Activated effector memory CD4-positive, alpha-beta T cell treated with anti-CD3 and anti-CD28 coated beads, Interleukin-2, amount 50 U/mL, for 16 hours (primary cell): ENCODE data around the gene DUS3L.

Experiments
- DNase-seq: peaks from one replicate; pipeline ENCODE4 v3.0.0-alpha.2; 2020

Gene DUS3L

DNA sequence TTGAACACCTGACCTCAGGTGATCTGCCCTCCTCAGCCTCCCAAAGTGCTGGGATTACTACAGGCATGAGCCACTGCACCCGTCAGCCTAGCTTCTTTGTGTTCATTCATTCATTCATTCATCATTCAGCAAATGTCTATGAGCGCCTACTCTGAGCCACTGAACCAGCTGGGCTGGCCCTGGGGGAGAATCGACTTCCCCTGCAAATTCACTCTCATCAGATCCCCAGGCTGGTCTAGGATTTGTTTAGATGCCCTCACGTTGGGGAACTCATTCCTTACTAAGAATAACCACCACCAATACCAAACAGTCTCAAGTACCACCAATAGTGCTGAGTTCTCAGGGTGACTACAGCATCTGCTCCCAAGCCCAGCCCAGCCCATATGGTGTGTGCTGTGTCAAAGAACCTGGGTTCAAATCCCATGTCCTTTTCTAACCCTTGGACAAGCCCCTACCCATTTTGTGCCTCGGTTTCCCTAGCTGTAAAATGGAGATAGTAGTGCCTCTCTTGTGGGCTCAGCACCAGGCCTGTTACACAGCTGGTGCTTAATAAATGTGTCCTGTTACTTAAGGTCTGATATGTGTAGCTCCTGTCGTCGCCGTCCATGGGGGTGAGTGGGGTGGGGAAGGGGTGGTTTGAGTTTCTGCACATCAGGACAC lies 30.7 kb upstream of the DUS3L start:
- DNase-seq = no peak

DNA sequence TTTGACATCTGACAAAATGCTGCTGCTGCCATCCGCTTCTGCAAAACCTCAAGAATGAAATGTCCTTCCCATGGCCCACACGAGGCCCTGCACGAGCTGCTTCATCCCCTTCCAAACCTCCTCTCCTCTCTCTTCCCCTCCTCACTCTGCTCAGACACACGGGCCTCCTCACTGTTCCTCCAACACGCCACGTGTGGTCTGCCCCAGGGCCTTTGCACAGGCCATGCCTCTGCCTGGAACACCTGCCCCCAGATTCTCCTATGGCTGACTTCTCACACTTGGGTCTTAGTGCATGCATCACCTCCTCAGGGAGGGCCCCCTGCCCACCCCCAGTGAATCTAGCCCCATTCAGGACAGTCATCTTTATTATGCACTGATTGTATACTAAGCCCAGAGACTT lies 29.8 kb upstream of the DUS3L start:
- DNase-seq = no peak

DNA sequence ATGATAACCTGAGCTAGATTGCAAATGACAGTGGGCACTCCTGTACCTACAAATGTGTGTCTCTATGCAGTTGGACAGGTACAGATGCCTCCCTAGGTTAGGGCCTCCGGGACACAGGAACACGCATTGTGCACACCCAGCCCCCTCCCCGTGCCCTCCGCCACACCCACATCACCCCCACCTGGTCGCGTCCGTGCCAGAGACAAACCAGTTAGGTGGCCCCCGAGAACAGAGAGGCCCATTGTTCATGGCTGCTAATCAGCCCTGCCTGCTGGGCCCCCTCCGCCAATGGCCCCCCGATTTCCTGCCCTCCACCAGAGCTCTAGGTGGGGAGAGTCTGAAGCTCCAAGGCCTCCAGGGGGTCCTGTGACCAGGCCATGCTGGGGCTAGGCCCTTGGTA lies 27.6 kb upstream of the DUS3L start:
- no peak for DNase-seq

DNA sequence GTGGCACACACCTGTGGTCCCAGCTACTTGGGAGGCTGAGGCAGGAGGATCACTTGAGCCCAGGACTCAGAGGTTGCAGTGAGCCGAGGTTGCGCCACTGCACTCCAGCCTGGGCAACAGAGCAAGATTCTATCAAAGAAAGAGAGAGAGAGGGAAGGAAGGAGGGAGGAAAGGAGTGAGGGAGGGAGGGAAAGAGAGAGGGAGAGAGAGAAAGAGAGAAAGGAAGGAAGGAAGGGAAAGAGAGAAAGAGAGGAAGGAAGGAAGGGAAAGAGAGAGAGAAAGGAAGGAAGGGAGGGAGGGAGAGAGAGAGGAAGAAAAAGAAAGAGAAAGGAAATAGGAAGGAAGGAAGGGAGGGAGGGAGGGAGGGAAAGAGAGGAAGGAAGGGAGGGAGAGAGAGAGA lies 26.3 kb upstream of the DUS3L start:
- no peak for DNase-seq

DNA sequence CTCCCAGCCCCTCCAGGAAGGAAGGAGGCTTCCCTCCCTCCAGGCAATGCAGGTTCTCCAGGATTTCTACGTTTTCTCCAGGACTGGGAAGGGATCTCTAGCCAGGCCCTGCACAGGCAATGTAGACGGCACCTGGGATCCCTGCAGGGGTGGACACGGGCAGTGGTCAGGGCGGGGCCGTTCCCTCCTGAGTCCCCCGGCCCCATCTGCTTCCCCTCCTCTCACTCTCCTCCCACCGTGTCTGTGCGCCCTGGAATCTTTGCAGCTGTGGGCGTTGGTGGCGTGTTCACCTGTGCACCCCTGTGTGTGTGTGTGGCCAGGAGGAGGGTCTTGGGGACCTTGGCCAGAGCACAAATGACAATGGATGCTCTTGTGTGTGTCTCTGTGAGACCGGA lies 23.9 kb upstream of the DUS3L start:
- DNase-seq = no peak

DNA sequence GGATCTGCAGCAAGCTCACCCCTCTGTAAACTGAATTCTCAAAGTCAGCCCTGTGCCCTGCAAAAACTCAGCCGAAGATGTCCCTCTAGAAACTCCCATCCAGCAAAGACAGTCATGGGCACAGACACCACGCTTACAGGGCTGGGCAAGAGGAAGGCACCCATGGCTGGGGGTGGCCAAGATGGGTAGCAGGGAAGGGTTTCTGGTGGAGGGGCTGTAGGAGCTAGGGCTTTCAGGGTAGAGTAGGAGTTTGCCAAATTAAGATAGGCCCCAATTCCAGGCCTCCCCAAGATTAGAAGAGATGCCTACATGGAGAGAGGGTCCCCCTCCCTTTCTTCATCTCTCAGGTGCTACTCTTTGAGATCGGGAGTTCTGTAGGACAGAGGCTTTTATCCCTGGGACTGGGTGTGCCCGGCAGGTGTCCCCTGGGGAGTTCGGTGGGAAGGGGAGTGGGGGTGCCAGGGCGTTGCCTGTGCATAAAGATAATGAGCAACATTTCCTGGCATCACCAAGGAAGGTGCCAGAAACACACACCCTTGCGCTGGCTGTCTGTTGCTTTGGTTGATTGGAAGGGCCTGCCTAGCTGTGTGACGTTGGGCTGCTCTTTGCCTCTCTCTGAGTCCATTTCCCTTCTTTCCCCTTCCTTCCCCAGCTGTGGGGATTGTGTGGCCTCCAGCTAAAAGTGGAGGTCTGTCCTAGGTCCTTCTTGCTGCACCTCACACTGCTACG lies 23.3 kb upstream of the DUS3L start:
- no peak for DNase-seq

DNA sequence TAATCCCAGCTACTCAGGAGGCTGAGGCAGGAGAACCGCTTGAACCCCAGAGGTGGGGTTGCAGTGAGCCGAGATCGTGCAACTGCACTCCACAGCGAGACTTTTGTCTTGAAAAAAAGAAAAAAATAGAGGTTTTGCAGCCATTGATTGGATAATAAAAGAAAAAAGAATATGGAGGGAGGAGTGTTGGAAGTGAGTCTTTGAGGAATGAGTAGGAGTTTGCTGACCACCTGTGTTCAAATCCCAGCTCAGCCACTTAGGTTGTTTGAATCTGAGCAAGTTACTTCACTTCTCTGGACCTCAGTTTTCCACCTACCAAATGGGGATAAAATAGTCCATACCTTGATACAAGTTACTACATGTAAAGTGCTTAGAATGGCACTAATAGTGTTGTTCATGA lies 20.2 kb upstream of the DUS3L start:
- DNase-seq = no peak

DNA sequence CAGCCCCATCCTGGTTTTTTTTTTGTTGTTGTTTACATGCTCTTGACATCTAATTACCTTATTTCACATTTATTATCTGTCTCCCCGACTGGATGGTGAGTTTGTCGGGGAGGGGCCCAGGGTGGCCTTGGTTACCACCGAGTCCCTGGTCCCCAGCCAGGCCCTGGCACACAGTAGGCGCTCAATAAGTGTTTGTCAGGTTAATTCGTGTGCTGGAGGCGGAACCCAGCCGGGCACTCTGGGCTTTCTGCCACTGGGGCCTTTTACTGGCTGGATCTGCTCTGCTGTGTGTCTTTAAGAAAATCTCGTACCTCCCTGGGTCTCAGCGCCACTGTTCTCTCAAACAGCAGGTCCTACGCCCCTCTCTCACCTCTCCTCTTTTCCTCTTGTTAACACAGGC lies 18.5 kb upstream of the DUS3L start:
- DNase-seq = no peak

DNA sequence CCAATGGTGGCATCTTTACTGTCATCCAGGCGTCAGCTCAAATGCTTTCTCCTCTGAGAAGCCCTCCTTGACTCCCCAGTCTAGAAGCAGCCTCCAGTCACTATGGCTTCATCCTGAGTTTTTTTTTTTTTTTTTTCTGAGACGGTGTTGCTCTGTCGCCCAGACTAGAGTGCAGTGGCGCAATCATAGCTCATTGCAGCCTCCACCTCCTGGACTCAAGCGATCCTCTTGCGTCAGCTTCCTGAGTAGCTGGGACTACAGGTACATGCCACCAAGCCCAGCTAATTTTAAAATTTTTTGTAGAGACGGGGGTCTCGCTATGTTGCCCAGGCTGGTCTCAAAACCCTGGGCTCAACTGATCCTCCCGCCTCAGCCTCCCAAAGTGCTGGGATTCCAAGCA lies 18.1 kb upstream of the DUS3L start:
- DNase-seq = no peak

DNA sequence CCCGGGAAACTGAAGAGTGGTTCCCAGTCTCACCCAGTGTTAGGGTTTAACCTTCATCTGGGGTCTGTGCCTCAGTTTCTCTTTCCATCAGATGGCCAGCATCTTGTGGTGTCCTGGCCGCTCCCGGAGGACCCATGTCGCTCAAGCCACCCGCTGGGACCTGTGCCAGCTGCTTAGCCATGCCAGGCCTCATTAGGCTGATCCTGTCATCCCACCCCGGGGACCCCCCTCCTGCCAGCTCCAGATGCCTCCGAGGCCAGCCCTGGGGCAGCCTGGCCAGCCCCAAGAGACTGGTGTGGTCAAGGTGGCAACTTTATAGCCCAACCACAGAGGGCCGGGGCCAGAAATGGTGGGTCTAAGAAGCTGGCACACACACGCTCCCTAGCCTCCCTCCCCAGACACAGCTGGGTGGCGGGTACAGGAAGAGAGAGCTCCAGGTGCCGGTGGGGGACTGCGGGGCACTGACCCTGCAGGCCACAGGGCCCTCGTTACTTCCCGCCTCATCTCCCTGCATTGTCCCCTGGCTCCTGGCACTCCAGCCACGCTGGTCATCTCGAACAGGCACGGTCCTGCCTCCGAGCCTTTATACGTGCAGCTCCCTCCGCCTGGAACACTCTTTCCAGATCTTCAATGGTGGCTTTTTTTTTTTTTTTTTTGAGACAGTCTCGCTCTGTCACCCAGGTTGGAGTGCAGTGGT lies 17.3 kb upstream of the DUS3L start:
- no peak for DNase-seq

DNA sequence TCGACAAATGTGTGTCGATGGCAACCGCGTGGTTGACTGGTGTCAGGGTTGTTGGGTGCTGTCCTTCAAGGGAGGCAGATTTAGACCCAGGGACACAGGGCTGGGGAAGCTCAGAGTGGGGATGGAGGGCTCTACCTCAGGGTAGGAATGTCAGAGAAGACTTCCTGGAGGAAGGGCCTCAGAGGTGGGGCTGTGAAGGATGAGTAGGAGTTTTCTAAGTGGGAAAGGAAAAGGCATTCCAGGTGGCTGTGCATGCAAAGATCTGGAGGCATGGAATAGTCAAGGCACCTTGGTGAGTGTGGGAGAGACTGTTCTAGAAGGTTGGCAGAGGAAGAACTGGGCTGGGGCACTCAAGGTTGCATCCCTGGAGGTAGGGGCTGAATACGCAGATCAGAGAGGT lies 15.9 kb upstream of the DUS3L start:
- no peak for DNase-seq

DNA sequence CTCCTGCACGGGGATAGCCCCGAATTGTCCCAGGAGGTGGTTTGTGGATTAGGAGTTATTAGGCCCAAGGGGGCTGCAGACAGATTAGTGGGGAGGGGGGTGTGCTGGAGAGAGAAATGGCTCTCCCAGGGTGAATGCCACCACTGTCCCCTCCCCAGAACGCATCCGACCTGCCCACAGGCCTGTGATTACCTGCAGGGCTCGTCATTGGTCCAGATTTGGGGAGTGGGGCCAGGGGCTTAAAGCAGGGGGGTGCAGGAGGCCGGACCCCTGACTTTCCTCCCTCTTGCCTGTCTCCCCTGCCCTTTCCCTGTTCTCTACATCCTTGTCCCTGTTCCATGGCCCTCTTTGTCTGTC lies 15.1 kb upstream of the DUS3L start:
- no peak for DNase-seq

DNA sequence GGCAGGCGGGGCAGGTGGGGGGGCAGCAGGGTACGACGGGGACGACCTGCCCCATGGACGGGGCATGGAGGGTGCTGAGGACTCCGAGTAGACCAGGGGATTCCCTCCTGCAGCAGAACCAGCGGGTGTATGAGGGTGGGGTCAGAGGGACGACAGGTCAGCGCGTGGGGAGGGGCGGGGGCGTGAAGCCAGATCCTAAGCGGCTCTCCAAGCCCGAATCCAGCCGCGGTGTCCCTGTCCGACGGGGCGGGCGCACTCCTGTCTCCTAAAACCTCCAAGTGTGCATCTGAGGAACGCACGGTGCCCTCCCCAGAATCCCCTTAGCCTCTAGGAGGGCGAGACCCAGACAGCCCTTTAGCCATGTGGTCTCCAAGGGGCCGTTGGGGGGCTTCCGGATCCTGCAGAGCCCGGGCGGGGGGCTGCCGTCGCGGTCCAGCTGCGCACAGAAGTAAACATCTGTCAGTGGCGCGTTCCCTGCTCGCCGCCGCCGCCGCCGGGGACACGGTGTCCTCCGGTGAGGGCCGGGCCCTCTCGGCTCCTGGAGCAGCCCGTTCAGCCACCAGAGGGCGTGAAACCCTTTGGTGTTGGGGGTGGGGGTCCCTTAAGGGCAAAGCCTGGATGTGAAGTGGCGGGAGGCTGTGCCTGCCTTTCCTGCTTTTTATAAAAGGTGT lies 14.6 kb upstream of the DUS3L start:
- peak; percentile 86 for DNase-seq

DNA sequence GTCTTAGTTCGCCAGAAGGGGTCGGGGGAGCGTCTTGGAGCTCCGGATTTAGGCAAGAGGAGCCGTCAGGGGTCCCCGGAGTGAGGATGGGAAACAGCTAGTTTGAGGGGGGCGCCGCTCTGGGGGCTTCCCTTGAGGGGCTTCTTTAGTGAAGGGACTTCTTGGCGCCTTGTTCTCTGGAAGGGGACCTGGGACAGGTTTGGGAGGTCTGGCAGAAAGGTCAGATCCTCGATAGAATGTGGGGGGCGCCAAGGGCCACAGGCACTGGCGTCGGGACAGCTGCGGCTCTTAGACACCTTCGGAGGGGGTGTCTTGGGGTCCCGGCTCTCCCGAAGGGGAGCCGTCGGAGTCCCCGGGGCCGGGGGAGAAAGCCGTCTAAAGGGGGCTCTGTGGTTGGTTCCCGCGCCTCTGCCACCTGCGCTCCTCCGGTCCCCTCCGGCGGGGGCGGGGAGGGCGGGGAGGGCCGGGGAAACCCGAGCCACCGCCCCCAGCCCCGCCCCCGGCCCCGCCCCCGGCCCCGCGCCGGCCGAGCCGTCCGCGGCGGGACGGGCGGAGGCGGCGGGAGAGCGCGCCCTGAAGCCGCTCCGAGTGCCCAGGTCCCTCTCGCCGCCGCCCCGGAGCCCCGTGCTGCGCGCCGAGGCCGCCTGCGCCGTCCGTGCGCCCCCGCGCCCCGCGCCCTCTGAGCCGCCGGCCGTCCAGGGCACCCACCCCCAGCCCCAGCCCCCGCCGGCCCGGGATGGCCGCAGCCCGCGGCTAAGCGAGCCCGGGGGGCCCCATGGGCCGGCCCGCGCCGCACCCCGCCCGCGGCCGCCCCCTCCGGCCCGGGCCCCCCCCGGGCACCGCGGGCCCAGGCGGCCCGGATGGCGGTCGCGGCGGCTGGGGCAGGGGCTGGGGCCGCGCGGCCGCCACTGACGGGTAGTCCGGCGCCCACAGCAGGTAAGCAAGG lies 13.8 kb upstream of the DUS3L start, which contains the start of gene NRTN:
Gene NRTN, plus strand, starts transcription at position 552 of the 946 bp plus-strand sequence. CDS start 19,099 bp downstream, outside the sequence.
- peak; percentile 84 for DNase-seq

DNA sequence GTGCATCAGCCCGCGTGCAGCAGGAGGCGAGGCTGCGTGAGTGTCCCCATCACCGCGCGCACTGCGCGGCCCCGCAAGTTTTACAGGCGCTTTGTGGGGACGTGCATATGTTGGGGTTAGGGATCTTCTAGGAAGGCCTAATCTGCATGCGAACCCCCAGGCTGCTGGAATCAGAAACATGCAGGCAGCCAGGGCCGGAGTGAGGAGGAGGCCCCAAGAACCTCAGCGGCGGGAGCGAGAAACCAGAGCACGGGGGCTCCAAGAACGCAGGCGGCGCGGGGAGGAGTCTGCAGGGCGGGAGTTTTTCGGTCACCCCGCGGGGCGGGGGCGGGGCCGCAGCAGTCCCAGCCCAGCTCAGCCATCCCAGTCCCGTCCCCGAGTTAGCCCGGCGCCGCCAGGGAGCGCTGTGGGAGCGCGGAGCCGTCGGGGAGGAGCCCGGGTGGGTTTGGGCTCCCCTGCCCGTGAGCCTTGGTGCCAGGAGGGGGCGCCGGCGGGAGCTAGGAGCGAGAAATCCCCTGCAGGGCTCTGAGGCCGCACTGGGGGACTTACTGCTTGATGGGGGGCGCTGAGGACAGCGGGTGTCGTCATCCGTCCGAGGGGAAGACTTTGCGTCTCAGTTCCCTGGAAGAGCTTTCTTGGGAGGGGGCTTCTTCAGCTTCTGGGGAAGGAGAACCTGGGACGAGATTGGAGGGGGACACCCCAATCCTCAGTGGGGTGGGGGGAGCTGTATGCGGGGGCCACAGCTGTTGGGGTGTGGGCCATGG lies 13.0 kb upstream of the DUS3L start:
- DNase-seq = peak; percentile 97

DNA sequence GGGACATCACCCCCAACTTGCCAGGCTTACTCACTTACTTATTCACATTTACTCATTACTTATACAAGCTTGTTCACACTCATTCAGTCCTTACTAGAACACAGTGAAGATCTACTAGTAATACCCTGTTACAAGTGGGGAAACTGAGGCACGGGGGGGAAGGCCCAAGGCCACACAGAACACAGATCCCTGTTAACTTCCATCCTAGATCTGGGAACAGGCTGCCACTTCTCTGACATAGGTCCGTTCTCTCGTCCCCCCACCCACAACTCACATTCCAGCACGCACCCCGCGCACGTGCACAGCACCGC lies 12.4 kb upstream of the DUS3L start:
- no peak for DNase-seq

DNA sequence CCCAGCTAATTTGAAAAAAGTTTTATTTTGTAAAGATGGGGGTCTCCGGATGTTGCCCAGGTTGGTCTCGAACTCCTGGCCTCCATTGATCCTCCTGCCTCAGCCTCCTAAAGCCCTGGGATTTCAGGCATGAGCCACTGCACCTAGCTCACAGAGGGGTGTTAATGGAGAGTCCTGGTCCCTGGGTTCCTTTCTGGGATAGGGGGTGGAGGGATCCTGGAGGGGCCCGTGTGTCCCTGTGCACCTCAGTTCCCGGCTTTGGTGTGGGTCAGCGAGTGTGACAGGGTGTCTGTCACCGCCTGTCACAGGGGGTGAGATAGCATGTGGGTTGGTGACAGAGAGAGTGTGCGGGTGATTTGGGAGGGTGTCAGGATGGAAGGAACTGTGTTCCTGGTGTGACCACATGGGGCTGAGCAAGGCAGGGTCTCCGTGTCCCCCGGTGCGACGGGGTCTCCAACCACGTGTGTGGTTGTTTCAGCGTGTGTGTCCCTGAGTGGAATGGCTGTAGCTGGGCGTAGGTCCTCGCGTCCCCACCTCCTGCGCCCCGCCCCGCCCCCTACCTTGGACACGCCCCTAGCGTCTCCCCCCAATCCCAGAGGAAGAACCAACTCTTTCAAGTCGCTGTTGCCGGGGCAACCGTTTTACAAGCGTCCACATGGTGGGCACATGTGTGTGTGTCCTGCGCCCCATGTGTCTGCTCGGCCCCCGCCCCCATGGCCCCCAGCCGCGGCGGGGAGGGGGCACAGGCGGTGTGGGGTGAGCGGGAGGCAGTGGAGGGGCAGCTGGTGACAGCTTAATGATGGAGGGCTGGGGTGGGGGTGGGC lies 11.0 kb upstream of the DUS3L start:
- DNase-seq = no peak

DNA sequence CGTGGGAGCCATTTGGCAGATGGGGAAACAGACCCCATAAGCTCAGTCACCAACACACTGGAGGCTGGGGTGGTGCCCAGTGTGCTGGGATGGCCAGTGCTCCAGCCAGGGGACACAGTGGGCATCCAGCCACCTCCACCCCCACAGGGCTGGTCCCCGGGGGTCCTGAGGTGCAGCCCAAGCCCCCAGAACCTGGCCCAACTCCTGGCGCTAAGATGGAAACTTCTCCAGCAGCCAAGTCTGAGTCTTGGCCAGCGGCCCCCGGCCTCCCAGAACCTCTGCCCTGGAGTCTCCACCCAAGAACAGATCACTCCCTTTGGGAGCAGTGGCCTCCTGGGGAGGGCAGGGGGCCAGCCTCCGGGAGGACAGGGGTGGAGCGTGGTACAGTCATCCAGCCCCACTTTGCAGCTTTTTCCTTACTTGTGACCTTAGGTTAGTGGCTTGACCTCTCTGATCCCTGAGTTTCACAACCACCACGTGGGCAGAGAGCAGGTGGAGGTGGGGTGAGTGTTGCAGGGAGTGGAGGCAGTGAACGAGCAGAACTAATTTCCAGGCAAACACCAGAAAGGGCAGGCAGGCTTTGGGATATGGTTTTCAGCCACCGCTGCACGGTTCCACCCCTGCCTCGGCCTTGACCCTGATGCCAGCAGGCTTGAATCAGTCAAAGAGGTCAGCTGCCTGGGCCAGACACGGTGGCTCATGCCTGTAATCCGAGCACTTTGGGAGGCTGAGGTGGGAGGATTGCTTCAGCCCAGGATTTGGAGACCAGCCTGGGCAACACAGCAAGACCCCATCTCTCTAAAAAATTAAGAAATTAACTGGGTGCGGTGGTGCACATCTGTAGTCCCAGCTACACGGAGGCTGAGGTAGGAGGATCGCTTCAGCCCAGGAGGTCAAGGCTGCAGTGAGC lies 9.7 kb upstream of the DUS3L start:
- DNase-seq = no peak
